Non-pigmented ciliary epithelial cell (primary cell): Measurements from ENCODE around the gene SUN1.
"Not testable (repeated sequence)": the region's sequence is repeated elsewhere in the genome, so short reads cannot be mapped to it uniquely, and the experiment has no call there.

ENCODE experiments used
- DNase-seq: peaks from one replicate; pipeline ENCODE4 v3.0.0-alpha.2; 2010; ENCODE audit warnings: low read depth

Gene SUN1

GRCh38 chr7:835485-836401 lies 3.5 kb downstream of the SUN1 start:
- no peak for DNase-seq

- no peak for DNase-seq
These were observed 4.2 kb downstream of the SUN1 start for GRCh38 chr7:836429-836828.

DNA sequence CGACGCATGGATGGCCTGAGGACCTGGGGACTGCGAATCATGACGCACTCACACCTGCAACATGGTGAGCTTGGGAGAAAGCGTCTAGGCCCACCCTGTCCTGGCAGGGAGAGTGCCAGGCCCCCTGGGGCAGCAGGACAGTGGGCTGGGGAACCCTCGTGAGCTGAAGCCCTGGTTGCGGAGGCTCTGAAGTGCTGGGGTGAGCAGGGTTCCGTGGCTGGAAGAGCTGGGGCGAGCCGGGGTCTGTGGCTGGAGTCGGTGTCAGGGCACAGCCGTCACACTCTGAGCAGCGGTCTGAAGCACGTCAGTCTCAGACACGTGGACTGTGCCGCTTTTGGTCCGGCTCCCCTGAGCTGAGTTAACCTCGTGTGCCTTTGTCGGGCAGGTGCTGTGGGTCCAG lies 4.7 kb downstream of the SUN1 start:
- no peak for DNase-seq

DNA sequence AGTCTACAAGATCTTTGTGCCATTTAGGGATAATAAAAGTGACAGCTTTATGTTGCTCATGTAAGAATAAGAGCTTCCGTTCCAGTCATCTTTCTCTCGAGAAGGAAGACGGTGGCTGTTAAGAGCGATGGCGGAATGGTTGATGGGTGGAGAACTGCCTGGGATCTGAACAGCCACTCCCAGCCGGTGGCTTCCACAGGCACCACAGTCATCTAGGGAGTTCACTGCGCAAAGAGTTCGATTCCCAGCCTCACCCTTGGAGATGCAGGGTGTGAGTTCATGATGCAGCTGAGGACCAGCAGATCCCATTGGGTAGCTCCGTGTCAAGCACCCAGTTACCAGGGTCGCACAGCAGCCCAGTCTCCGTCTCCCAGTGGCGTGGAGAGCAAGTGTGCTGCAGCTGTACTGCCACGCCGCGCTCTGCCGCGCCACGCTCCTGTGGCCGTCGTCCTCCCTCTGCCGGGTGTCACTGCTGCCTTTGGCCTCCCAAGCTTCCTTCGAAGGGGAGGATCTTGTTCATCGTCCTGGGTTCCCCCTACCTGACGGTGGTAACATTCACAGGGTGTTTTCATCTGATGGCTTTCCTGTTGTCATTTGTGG lies 7.8 kb downstream of the SUN1 start:
- no peak for DNase-seq

DNA sequence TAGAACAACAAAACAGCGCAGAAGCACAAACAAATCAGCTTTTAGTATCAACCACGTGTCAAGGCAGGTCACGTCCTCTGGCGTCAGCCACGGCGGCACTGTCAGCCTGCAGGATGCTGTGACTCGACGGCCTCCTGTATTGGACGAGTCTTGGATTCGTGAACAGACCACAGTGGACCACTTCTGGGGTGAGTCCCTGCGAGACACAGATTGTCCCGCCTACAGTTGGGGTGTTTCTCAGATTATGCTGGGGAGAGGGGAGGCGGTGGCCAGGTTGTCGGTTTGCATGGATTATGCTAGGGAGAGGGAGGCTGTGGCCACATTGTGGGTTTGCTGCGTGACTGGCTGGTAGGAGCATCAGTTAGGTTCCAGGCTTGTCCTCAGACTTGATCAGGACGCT lies 9.7 kb downstream of the SUN1 start:
- no peak for DNase-seq

- no peak for DNase-seq
These were observed 10.3 kb downstream of the SUN1 start for GRCh38 chr7:842431-843031.

GRCh38 chr7:843230-843629 lies 11.0 kb downstream of the SUN1 start:
- DNase-seq = no peak

GRCh38 chr7:844043-844442 lies 11.8 kb downstream of the SUN1 start:
- no peak for DNase-seq

DNA sequence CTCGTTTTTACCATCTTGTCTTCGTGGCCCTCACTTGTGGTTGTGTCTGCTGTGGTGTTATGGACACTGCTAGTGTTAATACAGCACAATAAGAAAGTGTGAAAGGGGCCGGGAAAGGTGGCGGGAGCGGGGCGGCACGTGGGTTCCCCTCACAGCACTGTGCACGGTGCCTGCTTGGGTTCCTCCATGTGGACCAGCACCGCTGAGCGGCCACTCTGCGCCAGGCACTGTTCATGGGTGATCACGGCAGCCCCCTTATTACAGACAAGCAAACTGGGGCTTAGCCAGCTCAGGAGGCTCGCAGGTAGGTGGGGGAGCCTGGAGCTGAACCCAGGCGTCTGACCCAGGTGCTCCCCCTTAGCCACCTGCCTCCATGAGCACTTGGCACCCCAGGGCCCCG lies 12.2 kb downstream of the SUN1 start:
- no peak for DNase-seq

DNA sequence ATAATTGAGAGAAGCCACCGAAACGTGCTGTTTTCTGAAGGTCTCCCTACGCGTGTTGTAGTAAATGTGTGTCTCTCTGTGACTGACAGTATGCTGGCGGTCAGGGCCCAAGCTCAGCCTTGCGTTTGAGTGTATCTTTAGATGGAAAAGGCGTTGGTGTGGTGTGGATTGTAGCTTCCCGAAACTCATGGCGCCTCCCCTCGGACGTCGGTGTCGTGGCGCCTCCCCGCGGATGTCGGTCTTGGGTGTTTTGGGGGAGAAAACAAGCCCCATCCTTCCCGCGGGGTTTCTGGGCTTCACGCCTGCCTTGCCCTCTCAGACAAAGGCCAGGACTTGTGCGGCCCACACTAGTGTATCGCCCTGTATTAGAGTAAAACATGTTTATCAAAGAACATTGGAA lies 12.8 kb downstream of the SUN1 start:
- DNase-seq = no peak

GRCh38 chr7:845731-846130 lies 13.5 kb downstream of the SUN1 start:
- no peak for DNase-seq

- DNase-seq = not testable (repeated sequence)
These were observed 14.8 kb downstream of the SUN1 start for GRCh38 chr7:846958-847650.

DNA sequence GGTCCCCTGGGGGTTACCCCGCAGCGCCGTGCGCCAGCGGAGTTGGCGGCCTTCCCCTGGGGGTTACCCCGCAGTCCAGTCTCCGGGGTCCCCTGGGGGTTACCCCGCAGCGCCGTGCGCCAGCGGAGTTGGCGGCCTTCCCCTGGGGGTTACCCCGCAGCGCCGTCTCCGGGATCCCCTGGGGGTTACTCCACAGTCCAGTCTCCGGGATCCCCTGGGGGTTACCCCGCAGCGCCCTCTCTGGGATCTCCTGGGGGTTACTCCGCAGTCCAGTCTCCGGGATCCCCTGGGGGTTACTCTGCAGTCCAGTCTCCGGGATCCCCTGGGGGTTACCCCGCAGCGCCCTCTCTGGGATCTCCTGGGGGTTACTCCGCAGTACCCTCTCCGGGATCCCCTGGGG lies 15.5 kb downstream of the SUN1 start:
- DNase-seq = not testable (repeated sequence)

DNA sequence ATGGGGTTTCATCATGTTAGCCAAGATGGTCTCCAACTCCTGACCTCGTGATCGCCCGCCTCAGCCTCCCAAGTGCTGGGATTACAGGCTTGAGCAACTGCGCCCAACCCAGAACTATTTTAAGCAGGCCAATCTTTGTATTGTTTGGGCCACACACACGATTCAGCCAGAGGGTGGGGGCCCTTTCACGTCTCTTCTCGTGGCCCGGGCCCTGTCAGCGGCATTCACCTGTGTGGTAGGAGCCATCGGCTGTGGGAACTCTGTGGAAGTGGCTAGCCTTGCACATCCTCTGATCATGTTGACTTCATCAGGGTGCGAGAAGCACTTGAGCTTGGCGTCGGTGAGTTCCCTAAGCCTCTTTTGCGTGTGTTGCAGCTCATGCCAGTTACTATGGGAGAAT lies 16.9 kb downstream of the SUN1 start:
- DNase-seq = no peak

DNA sequence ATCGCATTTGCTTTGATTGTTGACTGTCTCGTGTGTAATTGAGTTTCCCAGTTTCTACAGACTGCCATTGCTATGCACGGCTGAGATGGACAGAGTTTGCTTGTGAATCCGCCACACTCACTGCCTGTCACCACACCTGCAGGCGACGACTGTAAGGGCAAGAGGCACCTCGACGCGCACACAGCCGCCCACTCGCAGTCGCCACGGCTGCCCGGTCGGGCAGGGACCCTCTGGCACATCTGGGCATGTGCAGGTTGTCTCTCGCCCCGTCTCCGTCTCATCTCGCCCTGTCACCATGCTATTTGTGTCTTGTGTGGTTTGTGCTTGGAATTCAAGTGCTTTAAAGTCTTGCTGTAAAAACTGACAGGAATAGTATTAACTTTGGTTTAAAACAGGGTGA lies 17.5 kb downstream of the SUN1 start:
- DNase-seq = no peak

DNA sequence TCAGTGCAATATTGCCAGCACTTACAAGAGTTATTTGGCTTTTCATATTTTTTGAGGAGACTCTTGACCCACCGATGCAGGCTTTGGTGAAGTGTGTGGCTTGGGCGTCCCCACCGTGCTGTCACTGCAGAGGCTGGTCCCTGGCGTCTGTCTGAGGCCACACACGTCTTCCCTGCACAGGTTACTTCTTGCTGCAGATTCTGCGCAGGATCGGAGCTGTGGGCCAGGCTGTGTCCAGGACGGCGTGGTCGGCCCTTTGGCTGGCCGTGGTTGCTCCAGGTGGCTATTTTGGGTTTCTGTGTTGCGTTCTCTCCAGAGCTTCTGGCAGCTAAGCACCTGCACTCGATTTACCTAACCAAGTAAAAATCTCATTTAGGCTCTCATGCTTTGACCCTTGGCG lies 18.9 kb downstream of the SUN1 start:
- DNase-seq = no peak

DNA sequence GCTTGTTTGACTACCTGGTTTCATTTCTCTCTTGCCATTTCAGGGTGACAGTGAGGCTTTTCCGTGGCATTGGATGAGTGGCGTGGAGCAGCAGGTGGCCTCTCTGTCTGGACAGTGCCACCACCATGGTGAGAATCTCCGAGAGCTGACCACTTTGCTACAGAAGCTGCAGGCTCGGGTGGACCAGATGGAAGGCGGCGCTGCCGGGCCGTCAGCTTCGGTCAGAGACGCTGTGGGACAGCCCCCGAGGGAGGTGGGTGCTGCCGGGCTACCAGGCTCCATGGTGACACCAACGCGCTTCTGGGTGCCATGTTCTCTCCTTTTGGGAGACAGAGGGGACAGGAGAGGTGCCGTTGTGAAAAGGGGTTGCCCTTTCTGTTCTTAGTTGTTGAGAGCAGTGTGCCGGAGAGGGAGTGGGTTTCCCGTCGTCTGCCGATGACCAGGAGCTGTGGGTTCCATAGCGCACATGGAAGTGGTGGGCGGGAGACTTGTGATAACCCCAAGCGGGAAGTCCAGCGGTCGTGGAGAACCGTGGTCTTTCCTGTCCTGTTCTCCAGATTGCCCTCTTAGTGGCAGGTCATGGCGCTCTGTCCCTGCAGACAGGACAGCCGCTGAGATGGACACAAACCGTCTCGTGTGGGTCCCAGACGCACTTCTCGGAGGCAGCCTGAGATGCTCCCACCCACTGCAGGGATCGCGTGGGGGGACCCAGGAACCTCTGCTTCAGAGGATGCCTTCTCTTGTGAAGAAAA lies 21.3 kb downstream of the SUN1 start:
- no peak for DNase-seq

- DNase-seq = no peak
These were observed 22.0 kb downstream of the SUN1 start for GRCh38 chr7:854118-854775.

DNA sequence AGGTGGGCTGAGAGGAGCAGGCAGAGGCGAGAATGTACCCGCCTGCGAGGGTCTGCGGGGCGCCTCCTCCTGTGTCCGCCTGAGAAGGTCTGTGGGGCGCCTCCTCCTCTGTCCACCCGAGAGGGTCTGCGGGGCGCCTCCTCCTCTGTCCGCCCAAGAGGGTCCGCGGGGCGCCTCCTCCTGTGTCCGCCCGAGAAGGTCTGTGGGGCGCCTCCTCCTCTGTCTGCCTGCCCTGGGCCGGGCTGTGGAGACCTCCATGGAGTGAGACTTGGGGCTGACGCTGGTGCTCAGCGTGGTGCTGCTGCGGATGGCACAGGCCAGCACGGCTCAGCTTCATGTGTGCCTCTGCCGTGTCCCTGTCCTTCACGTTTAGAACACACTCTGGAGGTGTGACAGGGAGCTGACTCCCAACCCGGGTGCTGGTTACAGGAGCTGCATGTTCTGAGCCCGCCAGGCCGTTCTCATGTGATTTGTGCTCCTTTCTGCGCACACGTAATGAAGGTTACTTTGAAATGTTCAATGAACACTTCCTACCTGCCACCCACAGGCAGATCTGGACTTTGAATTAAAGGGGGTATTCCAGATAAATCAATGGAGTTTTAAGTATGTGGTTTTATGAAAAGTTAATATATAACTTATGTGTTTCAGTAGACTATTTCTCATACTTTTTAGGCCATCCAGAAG lies 23.6 kb downstream of the SUN1 start:
- DNase-seq = no peak

DNA sequence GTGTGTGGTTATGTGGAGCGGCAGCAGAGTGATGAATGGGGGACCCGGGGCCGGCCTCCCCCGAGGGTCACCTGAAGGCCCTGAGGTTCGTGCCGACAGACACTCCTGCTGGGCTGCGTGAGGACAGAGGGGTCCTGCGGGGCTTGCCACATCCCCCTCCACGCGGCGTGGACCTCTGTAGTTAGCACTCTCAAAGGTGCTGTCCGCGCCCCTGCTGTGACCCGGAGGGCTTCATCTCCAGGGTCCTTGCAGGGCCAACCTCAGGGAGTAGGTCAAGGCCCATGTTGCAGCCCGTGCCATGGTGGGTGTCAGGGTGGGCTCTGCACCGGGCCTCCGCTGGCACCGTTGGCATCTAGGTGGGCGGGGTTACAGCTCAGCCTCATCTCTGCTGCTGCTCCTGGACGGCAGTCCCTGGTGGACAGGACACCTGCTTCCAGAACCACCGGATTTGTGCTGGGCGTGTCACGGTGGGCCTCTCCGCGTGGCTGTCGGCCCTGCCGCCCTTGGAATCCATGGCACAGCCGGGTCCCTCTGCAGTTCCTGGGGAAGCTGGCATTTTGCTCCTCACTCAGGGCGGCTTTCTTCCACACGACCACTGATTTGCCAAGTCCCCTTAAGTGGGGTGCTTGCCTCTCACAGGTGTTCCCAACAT lies 24.3 kb downstream of the SUN1 start:
- DNase-seq = no peak
